GM19438 (cell line): ENCODE measurements around the gene BTRC.

Experiments used
- ATAC-seq: cut with Tn5 transposase; IDR thresholded peaks from one replicate; pipeline ENCODE4 v1.9.1; 2021; ENCODE audit warnings: low read depth; ENCODE audit not compliant: unreplicated experiment

The BTRC gene

DNA sequence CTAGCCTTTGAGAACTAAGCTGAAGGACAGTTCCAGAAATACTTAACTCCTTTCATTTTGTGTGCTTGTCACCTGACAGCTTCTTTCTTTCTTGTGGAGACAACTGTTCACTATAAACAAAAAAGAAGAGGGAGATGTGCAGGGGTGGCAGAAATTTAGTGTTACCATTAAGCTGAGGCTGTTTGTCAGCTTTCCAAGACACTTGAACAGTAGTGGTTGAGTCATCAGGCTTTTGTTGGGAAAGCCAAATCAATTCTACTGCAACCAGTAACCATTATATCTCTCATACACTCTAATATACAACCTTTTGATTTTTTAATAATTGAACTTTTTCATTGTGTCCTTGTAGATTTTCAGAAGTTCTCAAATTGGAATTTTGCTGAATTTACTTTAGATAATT lies 158.8 kb downstream of the BTRC start:
- no peak for ATAC-seq

DNA sequence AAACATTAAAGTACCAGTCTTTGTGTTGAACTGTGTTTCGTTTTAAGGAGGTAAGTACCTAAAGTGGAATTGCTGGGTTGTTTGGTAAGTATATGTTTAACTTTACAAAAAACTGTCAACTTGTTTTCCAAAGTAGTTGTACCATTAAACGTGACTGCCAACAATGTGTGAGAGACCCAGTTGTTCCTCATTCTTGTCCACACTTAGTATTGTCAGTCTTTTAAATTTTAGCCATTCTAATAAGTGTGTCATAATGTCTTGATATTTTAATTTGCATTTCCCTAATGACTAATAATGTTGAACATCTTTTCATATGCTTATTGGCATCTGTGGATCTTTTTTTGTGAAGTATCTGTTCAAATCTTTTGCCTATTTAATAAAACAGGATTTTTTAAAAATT lies 159.8 kb downstream of the BTRC start:
- no peak for ATAC-seq

GRCh38 chr10:101525848-101526247 lies 171.9 kb downstream of the BTRC start:
- no peak for ATAC-seq

- ATAC-seq: no peak
Observed at GRCh38 chr10:101529207-101529606, 175.2 kb downstream of the BTRC start.

- ATAC-seq: no peak
Observed at GRCh38 chr10:101529725-101530553, 176.0 kb downstream of the BTRC start.

DNA sequence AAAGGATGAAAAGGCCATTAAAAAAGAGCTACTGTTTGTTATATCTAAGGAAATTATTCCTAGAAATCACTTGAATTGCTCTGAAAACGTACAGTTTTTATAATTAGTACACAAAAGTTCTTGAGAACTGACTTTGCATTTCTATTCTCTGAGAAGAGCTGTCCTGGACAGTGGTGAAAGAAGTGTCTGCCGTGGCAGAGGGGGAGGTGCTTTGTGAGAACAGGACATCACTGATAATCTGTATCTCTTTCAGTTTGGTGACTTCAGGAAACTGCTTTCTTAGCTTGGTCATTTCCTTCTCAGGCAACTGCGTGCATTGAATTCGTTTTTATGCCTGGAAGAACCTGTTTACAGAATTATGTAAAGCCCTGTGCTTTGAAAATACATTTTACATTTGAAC lies 182.0 kb downstream of the BTRC start:
- ATAC-seq: no peak

DNA sequence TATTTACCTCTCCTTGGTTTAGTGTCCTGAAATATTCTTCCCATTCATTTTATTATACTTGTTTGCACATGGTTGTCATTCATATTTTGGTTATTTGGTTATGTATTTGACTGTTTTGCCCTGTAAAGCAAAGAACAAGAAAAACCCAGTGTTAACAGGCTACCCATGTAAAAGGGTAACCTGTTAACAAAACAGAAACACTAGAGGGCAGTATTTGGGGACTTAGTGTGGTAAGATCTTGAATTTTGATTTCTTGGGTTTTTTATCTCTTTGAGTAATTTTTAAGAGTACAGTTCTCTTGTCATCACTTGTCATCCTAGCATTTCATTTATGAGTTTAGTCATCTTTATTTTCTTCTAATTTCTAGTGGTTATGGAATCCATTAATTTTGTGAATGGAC lies 182.8 kb downstream of the BTRC start:
- no peak for ATAC-seq

DNA sequence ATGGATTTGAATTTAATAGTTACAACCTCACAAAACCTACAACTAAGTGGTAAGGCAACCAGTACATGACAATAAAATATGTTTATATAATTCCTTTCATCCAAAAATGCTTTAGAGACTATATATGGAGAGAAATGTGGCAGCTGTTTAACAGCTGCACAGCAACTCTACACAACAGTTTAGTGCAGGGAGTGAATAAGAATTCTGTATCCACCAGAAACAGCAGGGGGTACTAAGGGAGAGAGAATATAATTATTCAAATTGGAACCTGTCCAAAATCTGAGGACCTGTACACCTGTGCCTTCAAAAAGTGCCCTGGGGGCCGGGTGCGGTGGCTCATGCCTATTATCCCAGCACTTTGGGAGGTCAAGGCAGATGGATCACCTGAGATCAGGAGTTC lies 184.5 kb downstream of the BTRC start:
- ATAC-seq: no peak

- ATAC-seq: no peak
Observed at GRCh38 chr10:101545898-101546297, 191.9 kb downstream of the BTRC start.

DNA sequence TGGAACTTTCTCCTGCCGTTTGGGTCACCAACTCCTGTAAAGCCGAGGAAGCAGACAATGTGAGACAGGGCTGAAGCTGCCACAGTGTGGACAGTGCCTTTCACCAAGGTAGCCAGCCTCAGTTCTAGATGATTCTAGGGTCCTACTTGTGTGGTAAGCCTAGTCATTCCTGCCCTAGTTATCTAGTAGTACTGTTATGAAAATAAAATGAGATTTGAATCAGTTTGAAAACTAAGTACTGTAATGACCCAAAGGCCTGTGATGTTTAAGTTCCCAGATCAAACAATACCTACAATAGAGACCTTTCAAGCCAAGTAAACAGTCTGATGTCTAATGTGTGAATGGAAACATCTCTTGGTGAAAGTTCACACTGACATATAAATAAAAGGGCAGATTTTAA lies 197.0 kb downstream of the BTRC start:
- ATAC-seq: no peak

GRCh38 chr10:101552442-101552841 lies 198.5 kb downstream of the BTRC start:
- no peak for ATAC-seq

DNA sequence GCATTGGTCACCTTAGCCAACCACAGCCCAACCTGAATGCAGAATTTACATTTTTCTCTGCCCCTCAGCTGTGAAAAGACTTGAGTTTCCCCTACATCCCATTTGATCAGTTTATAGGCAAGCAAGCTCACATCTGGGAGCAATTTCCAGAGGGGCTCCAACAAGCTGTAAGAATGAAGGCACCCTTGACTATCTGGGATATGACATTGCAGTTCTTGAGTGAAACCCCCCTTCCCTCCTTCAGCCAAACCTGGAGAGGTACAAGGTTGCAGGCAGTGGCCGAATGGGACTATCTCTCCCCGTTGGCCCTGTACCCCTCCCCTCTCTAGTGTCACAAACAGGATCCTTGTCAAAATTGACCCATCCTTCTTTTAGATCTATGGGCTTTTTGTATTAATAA lies 203.6 kb downstream of the BTRC start:
- ATAC-seq: no peak

DNA sequence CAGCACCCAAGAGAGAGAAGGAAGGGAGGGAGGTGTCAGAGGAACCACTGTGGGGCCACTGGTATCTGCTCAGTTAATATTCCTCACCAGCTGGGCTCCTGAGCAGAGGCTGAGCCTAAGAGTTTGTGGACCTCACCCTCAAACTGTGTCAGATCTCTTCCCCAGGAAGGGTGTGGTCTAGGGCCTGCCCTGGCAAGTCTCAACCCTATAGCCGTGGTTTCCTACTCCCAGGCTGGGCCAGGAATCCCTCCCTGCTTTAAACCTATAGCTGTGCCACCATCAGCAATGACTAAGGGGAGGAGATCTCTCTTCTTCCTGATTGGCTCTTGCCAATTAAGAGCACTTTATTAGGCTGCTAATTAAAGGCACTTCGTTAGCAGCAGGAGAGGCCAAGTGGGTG lies 204.2 kb downstream of the BTRC start:
- ATAC-seq: no peak

DNA sequence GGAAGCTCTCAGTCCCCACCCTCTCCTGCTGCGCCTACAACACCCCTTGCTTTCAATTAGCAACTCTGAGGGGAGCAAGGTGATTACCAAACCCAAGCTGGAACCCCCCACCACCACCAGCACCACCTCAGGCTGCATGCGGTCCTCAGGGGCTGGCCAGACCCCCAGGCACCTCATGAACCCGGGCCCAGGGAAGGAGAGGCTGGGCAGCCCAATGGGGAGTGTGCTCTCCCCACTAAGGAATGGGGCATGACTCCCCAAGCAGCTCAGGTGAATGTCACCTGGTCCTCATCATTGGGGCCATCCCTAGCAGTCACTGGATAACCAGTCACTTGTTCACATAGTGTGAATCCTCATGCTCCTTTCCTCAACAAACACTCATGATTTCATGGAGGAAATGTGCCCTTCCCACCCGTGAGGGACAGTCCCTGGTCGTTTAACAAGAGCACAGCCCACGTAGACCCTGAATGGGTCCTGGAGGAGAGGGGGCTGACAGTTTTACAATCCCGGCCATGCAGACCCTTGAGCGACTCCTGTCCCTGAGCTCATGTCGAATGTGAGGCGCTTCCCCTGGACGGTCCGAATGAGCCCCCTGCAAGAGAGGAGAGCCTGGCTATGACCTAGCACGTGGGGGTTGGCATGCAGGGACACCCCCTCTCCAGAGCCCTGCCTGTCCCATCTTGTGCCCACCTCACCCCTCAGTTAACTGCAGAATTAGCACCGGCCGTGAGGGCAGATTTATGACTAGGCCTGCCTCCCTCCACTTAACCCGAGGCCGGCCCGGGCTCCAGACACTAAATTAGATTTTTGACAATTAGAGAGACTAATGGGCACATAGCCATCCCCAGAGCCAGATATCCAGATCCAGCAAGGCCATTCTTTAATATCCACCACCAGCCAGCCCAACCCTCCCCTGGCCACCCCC lies 205.0 kb downstream of the BTRC start:
- ATAC-seq: no peak

- ATAC-seq: no peak
Observed at GRCh38 chr10:101559596-101560297, 205.8 kb downstream of the BTRC start.

DNA sequence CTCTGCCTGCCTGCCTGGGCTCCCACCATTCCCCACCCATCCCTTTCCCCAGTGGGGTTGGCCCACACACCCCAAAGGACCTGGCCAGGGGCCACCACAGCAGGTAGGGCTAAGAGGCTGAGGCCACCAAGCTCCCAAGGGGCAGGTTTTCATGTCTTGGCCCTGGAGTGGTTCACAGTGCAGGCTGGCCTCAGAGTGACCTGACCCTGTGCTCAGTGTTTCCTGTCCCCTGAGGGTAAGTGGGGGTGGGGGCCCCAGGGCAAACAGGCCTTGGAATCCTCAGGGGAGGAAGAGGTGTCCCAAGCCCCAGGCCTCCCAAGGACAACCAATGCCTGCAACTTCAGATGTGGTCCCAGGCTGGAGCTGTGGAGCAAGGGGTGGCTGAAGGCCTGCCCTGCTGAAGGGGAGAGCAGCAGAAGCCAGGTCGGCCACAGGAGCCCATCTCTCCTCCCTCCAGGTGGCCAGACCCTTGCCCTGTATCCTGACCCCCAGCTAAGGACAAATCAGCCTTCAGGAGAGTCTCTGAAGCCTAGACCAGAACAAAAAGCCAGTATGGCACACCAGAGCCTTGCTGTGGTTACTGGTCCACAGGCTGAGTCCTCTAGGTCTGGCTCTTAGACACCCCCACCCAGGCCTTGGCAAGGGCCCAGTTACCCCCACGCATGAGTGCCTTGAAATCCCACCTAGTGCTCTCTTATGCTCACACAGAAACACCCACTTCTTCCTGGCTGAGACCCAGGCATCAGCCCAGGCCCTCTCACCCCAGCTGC lies 206.5 kb downstream of the BTRC start:
- no peak for ATAC-seq

DNA sequence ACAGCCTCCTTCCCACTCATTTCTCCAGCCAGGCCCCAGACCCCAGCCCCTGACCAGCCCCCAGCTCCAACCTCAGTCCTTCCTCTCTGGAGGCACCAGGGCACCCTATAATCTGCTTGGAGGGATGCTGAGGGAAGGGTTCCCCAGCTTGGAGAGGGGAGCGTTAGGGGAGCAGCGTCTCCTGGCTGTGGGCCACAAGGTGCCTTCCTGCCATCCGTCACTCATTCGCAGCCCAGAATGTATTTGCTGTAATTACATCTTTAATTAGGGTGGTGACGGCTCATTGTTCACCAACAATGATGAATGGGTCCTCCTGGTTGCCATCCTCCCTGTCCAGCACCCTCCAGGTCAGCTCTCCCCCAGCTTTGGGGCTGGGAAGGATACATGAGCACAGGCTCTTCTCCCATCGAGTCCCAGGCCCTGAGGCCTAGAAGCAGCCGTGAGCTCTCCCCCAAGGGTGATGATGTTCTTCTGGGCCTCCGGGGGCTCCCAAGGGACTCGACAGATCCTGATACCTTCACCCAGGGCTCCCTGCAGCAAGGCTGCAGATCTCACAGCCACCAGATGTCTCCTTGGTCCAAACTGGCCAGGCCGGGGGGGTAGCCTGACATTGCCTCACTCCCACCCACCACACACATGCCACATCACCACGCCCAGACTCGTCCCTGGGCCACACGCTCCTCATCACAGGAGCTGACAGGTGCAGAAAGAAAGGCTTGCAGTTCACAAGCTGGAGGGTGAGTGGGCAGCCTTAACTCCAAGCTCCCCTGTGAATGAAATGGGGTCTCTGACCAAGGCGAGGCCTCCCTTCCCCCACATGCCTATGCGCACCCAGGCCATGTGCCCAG lies 207.3 kb downstream of the BTRC start:
- ATAC-seq: no peak

DNA sequence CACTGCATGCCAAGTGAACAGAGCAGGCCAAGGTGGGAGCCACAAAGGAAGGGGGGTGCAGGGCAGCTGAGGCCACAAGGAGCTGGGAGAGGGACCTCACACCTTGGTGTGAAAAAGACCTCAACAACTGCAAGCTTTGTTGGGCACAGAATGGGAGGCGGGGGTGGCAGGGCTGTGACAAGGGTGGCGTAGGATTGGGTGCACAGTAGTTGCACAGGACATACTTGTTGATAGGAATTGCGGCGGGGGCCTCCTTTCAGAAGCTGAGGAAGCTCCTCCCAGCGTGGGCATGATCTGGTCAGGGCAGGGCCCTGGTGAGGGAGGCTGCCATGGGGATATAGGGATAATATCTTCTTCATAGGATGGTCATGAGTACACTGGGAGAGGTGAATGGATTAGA lies 208.3 kb downstream of the BTRC start:
- no peak for ATAC-seq

- no peak for ATAC-seq
Observed at GRCh38 chr10:101563007-101563406, 209.0 kb downstream of the BTRC start.
